ACHN (cell line): ENCODE data around the gene HTR1D.
"Not testable (repeated sequence)": the region's sequence is repeated elsewhere in the genome, so short reads cannot be mapped to it uniquely, and the experiment has no call there.

Experiments used
- DNase-seq: peaks from one replicate; pipeline ENCODE4 v3.0.0-alpha.2; 2015
- in situ Hi-C: cut with HindIII; loops from 2 replicates; pipeline ENCODE4 v1.10.0; 2017; ENCODE audit warnings: low sequenced_read_pairs, low pct_ligation_motif_present, low pct_unique_long_range_greater_than_20kb

HTR1D gene

GRCh38 chr1:23222742-23223141 lies 5.4 kb upstream of the HTR1D start:
- in situ Hi-C loops = no loop called here

GRCh38 chr1:23222331-23222730 lies 5.0 kb upstream of the HTR1D start:
- in situ Hi-C loops = no loop called here
- no peak for DNase-seq

More at GRCh38 chr1:23222742-23223141, 5.4 kb upstream of the HTR1D start:
- DNase-seq = no peak

GRCh38 chr1:23221107-23221506 lies 3.8 kb upstream of the HTR1D start:
- no peak for DNase-seq
- in situ Hi-C loops = no loop called here

- in situ Hi-C loops = no loop called here
- no peak for DNase-seq
Measured at GRCh38 chr1:23216771-23217420, 406 bp downstream of the HTR1D start.

- in situ Hi-C loops = no loop called here
- no peak for DNase-seq
Measured at GRCh38 chr1:23215751-23216449, 1.4 kb downstream of the HTR1D start.

GRCh38 chr1:23215291-23215690 lies 2.0 kb downstream of the HTR1D start:
- DNase-seq = no peak
- in situ Hi-C loops = no loop called here

GRCh38 chr1:23214640-23215039 lies 2.7 kb downstream of the HTR1D start:
- no peak for DNase-seq
- in situ Hi-C loops = no loop called here

GRCh38 chr1:23211955-23212354 lies 5.3 kb downstream of the HTR1D start:
- no peak for DNase-seq
- in situ Hi-C loops = no loop called here

- in situ Hi-C loops = no loop called here
- no peak for DNase-seq
Measured at GRCh38 chr1:23210963-23211362, 6.3 kb downstream of the HTR1D start.

GRCh38 chr1:23210351-23210785 lies 6.9 kb downstream of the HTR1D start:
- peak; percentile 39 for DNase-seq
- in situ Hi-C loops = no loop called here

- in situ Hi-C loops = no loop called here
Measured at GRCh38 chr1:23209770-23210169, 7.5 kb downstream of the HTR1D start.

GRCh38 chr1:23208527-23208926 lies 8.8 kb downstream of the HTR1D start:
- DNase-seq = no peak
- in situ Hi-C loops = no loop called here

More at GRCh38 chr1:23209770-23210169, 7.5 kb downstream of the HTR1D start:
- no peak for DNase-seq

- DNase-seq, in situ Hi-C loops: not testable (repeated sequence)
Measured at GRCh38 chr1:23207733-23208132, 9.6 kb downstream of the HTR1D start.

- DNase-seq = no peak
- in situ Hi-C loops = no loop called here
Measured at GRCh38 chr1:23202263-23202749, 15.0 kb downstream of the HTR1D start.

- in situ Hi-C loops = no loop called here
- DNase-seq = no peak
Measured at GRCh38 chr1:23200883-23201282, 16.4 kb downstream of the HTR1D start.

- DNase-seq = peak; percentile 36
- in situ Hi-C loops = no loop called here
Measured at GRCh38 chr1:23198373-23198772, 18.9 kb downstream of the HTR1D start.

GRCh38 chr1:23196627-23197328 lies 20.5 kb downstream of the HTR1D start:
- DNase-seq = peak; percentile 56
- in situ Hi-C loops = no loop called here

GRCh38 chr1:23194119-23194984 lies 22.9 kb downstream of the HTR1D start:
- peak; percentile 51 for DNase-seq
- in situ Hi-C loops = no loop called here
